Progenitor cell of endocrine pancreas (in vitro differentiated cells): ENCODE measurements around the gene TMEM38A. TPM values are rescaled to one million over a fixed set of nuclear protein-coding genes. Genes with fewer than 3 reads are reported as not detected.
A peak's percentile ranks its signal among the peaks of the same experiment; 100 is the strongest.

Source experiments
- DNase-seq: peaks from one replicate; pipeline ENCODE4 v3.0.0; 2021; ENCODE audit warnings: low spot score; ENCODE audit not compliant: unreplicated experiment
- H3K27ac Mint-ChIP-seq: 2 replicates; pipeline ENCODE4 v1.8.0; 2021; ENCODE audit warnings: mild to moderate bottlenecking, moderate library complexity, mixed read lengths
- H3K27me3 Mint-ChIP-seq: 2 replicates; pipeline ENCODE4 v1.8.0; 2021; ENCODE audit warnings: mixed read lengths
- H3K36me3 Mint-ChIP-seq: 2 replicates; pipeline ENCODE4 v1.8.0; 2022; ENCODE audit warnings: mixed read lengths; ENCODE audit not compliant: insufficient read depth
- H3K4me1 Mint-ChIP-seq: 2 replicates; pipeline ENCODE4 v1.8.0; 2021; ENCODE audit warnings: low read depth, mixed read lengths
- H3K4me3 Mint-ChIP-seq: 2 replicates; pipeline ENCODE4 v1.8.0; 2021; ENCODE audit warnings: low read depth, mild to moderate bottlenecking, moderate library complexity, mixed read lengths
- H3K9me3 Mint-ChIP-seq: 2 replicates; pipeline ENCODE4 v1.8.0; 2021; ENCODE audit warnings: low read depth, mixed read lengths
- long read RNA-seq: library from polyadenylated mRNA; unstranded; transcript quantifications from one replicate; pipeline ENCODE4 v2.0.0, GENCODE V29; 2020
- total RNA-seq: library from RNA; stranded (reverse); gene quantifications from 2 replicates; pipeline ENCODE4 v1.2.1, GENCODE V29; 2021
- TF ChIP-seq, protein P1 (sequence below): fragments of 200-600 bp; sonication (generic); IDR thresholded peaks from one replicate; pipeline ENCODE4 v1.5.0; 2021; ENCODE audit warnings: antibody characterized with exemption, mild to moderate bottlenecking; ENCODE audit not compliant: unreplicated experiment

Gene TMEM38A, protein sequence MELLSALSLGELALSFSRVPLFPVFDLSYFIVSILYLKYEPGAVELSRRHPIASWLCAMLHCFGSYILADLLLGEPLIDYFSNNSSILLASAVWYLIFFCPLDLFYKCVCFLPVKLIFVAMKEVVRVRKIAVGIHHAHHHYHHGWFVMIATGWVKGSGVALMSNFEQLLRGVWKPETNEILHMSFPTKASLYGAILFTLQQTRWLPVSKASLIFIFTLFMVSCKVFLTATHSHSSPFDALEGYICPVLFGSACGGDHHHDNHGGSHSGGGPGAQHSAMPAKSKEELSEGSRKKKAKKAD
- total RNA-seq, result 8.8 and 12.2 TPM in 2 replicates
- long read RNA-seq, partial matches to known transcripts, result 1 of 8 reads
- long read RNA-seq, other reads (novel, unspliced or antisense), result 2 of 8 reads

DNA sequence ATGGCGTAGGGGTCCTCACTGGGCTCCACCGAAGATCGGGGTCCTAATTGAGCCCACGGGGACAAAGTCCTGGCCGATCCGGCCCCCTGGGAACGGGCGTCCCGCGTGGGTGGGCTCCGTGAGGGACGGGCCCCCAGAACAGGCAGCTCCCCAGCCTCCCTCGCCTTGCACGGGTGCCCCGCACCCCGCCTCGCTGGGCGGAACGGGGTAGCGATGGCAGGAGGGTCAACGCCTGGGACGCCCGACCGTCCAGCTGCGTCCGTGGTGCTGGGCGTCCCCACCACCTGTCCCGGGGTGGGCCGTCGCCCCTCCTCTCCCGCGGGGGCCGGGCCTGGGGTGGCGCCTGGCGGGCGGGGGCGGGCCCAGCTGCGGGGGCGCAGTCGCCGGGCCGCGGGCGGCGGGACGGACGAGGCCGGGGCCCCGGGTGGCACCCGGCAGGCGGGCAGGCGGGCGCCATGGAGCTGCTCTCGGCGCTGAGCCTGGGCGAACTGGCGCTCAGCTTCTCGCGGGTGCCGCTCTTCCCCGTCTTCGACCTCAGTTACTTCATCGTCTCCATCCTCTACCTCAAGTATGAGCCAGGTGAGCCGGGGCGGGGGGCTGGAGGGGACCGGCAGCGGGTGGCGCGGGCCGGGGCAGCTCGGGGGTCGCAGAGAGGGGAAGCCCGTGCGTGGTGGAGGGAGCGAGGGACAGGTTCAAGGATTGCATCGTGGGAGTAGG is at the start of gene TMEM38A:
TSS of gene TMEM38A (plus strand) at position 377 of the 717 bp plus-strand sequence. CDS start at position 456, 79 bp downstream.
- no peaks in the 10 kb centered on the region for H3K27me3 Mint-ChIP-seq
- H3K27ac Mint-ChIP-seq, result peak within 1 kb of the TSS; percentile 98
- DNase-seq, result peak; percentile 34

DNA sequence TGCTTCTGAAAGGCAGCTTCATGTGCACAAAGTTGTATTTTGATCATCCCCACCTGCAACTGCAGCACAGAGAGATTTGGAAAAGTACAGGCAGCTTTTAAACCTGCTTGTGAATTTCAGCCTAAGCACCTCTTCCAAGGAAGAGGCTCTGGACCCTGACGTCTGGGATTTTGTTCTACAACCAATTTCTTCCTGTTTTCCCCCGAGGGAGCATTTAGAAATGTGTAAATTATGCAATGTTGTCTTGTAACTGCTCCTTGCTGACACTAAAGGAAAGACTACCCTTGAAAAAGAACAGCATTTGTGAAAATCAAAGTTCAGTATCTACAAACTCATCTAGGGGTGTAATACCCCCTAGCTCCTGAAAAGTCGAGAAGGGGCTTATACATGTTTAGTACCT is 48.3 kb upstream of the TMEM38A start:
- no peak overlapping the region for H3K4me3 Mint-ChIP-seq
- peaks cover 5% of the 10 kb centered on the region for H3K4me1 Mint-ChIP-seq
- H3K9me3 Mint-ChIP-seq, result no peaks in the 10 kb centered on the region
- DNase-seq, result no peak
- no peaks in the 10 kb centered on the region for H3K36me3 Mint-ChIP-seq
- H3K27me3 Mint-ChIP-seq, result no peaks in the 10 kb centered on the region
- TF ChIP-seq, protein P1, sequence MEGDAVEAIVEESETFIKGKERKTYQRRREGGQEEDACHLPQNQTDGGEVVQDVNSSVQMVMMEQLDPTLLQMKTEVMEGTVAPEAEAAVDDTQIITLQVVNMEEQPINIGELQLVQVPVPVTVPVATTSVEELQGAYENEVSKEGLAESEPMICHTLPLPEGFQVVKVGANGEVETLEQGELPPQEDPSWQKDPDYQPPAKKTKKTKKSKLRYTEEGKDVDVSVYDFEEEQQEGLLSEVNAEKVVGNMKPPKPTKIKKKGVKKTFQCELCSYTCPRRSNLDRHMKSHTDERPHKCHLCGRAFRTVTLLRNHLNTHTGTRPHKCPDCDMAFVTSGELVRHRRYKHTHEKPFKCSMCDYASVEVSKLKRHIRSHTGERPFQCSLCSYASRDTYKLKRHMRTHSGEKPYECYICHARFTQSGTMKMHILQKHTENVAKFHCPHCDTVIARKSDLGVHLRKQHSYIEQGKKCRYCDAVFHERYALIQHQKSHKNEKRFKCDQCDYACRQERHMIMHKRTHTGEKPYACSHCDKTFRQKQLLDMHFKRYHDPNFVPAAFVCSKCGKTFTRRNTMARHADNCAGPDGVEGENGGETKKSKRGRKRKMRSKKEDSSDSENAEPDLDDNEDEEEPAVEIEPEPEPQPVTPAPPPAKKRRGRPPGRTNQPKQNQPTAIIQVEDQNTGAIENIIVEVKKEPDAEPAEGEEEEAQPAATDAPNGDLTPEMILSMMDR, result no peak
- no peak overlapping the region for H3K27ac Mint-ChIP-seq

More for the DNA sequence above, at the start of gene TMEM38A:
- H3K4me3 Mint-ChIP-seq, result peak within 1 kb of the TSS; percentile 100
- TF ChIP-seq, protein P1, result no peak
- H3K4me1 Mint-ChIP-seq, result peaks cover 14% of the 10 kb centered on the region
- no peaks in the 10 kb centered on the region for H3K9me3 Mint-ChIP-seq
- H3K36me3 Mint-ChIP-seq, result peaks cover 6% of the 10 kb centered on the region

DNA sequence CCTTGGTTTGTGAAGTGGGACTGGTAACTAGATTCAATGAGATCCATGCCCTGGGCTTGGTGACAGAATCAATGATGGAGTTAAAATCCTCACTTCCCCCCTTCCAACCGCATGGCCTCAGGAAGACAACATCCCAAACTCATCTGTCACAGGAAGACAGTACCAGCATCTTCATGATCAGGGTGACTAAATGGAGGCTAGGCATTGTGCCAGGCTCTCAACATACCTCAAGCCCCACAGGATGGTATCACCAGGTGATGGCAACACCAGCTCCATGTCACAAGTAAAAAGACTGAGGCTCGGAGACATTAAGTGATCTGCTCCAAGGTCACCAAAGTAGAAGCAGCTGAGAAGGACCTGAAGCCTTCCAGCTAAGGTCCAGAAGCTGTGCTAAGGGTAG is 47.1 kb upstream of the TMEM38A start:
- TF ChIP-seq, protein P1, result no peak
- Mint-ChIP-seq H3K27ac (no peak overlapping the region), H3K36me3 (no peaks in the 10 kb centered on the region), H3K4me3 (no peak overlapping the region), H3K9me3 (no peaks in the 10 kb centered on the region), H3K27me3 (no peaks in the 10 kb centered on the region), H3K4me1 (peaks cover 5% of the 10 kb centered on the region)
- no peak for DNase-seq

DNA sequence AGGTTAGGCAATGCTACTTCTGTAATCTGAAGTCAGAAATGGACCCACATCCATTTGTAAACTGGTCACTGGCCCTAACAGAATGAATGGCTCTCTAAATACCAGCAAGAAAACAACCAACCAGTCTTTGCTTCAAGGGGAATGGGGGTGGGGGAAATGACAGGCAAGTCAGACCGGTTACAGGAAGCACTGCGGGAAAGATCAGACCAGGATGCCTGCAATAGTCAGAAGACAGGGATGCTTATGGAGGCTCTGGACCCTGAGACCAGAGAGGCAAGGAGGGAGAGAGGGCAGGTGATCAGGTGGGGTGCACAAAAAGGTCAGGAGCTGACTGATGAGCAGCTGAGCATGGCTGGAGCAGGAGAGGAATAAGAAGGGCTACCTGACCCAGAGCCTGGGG is 46.0 kb upstream of the TMEM38A start:
- no peak overlapping the region for H3K4me3 Mint-ChIP-seq
- TF ChIP-seq, protein P1, result no peak
- peak overlapping the region; percentile 35 for H3K27ac Mint-ChIP-seq
- H3K9me3 Mint-ChIP-seq, result no peaks in the 10 kb centered on the region
- no peaks in the 10 kb centered on the region for H3K27me3 Mint-ChIP-seq
- H3K4me1 Mint-ChIP-seq, result peaks cover 5% of the 10 kb centered on the region
- DNase-seq, result no peak
- no peaks in the 10 kb centered on the region for H3K36me3 Mint-ChIP-seq

DNA sequence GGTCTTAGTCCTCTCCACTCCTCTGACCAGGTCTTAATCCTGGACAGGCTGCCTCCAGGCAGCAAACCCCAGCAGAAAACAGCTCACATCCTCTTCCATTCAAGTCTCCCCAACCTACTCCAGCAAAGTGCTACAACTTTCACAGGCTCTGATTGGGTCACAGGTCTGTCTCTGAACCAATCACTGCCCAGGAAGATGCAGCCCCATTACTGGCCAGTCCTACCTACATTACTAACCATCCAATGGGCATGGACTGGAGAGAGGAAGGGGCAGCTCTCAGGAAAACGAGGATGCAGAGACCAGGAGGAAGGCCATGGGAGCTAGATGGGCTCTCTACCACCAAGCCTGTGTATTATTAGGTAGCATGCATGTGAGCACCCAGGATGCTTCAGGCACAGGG is 45.1 kb upstream of the TMEM38A start:
- Mint-ChIP-seq H3K27ac (no peak overlapping the region), H3K36me3 (no peaks in the 10 kb centered on the region), H3K4me1 (peaks cover 9% of the 10 kb centered on the region), H3K4me3 (no peak overlapping the region), H3K27me3 (no peaks in the 10 kb centered on the region), H3K9me3 (no peaks in the 10 kb centered on the region)
- TF ChIP-seq, protein P1, result no peak
- DNase-seq, result no peak
